Kidney (tissue), 14 donors: Measurements from ENCODE around the gene TSPAN13. TPM values are rescaled to one million over a fixed set of nuclear protein-coding genes. Genes with fewer than 3 reads are reported as not detected.

Source experiments
- DNase-seq, 5 donors: peaks; one replicate each; pipeline ENCODE4 v3.0.0-alpha.2; 2013 to 2020
- FAIRE-seq: peaks from 2 replicates; lab custom pipeline; 2012; peaks lifted over from hg19 to GRCh38; lab: Jason Lieb, UNC
- H3K27ac ChIP-seq, 2 donors: one replicate each; pipeline ENCODE4 v1.7.0; 2013; ENCODE audit warnings: low read depth in 2 of 2, low read length in 2 of 2, inconsistent platforms in 1 of 2
- H3K27me3 ChIP-seq: one replicate; pipeline ENCODE4 v1.7.1; 2013; ENCODE audit warnings: low read length, inconsistent platforms; ENCODE audit not compliant: control insufficient read depth, insufficient read depth
- H3K36me3 ChIP-seq, 3 donors: one replicate each; pipeline versions ENCODE4 v1.7.0 to v1.7.1; 2013; ENCODE audit warnings: low read length in 3 of 3, control low read depth in 1 of 3, inconsistent platforms in 1 of 3; ENCODE audit not compliant: insufficient read depth in 3 of 3, control insufficient read depth in 2 of 3
- H3K4me1 ChIP-seq, 3 donors: one replicate each; pipeline versions ENCODE4 v1.7.0 to v1.7.1; 2013; ENCODE audit warnings: low read length in 3 of 3, inconsistent platforms in 1 of 3, low read depth in 1 of 3; ENCODE audit not compliant: control insufficient read depth in 2 of 3, insufficient read depth in 2 of 3
- H3K4me3 ChIP-seq, 3 donors: one replicate each; pipeline versions ENCODE4 v1.7.0 to v1.8.1; 2013; ENCODE audit warnings: low read length in 3 of 3, control low read depth in 1 of 3, inconsistent platforms in 1 of 3
- H3K9ac ChIP-seq, 3 donors: one replicate each; pipeline versions ENCODE4 v1.7.0 to v1.7.1; 2013; ENCODE audit warnings: low read length in 3 of 3, control low read depth in 1 of 3, inconsistent platforms in 1 of 3
- H3K9me3 ChIP-seq, 3 donors: one replicate each; pipeline versions ENCODE4 v1.7.0 to v1.7.1; 2013; ENCODE audit warnings: low read length in 3 of 3, control low read depth in 1 of 3, inconsistent platforms in 1 of 3; ENCODE audit not compliant: control insufficient read depth in 2 of 3, insufficient read depth in 1 of 3
- CTCF ChIP-seq: IDR thresholded peaks from 3 replicates; pipeline ENCODE4 v1.5.1; 2012; ENCODE audit warnings: mild to moderate bottlenecking, moderate library complexity, borderline replicate concordance; ENCODE audit not compliant: insufficient read depth; ENCODE audit errors: extremely low read depth
- intact Hi-C: fragments of 100-400 bp; cut with DNase I; formaldehyde crosslinking; loops from one replicate; pipeline ENCODE4 v1.11.1; 2022
- polyA plus RNA-seq: library from polyadenylated mRNA; stranded (reverse); fragments of 350-450 nt; fragmentation: Illumina TruSeq; extraction: RNeasy Lipid Tissue Mini Kit (QIAGEN cat#74804); gene quantifications from one replicate; pipeline ENCODE4 v1.2.3, GENCODE V29; 2014; ENCODE audit warnings: low read depth, low replicate concordance; ENCODE audit not compliant: insufficient read depth
- total RNA-seq: library from RNA; stranded (reverse); fragmentation: NEBNext Ultra II Directional; extraction: Animal tissue kit (Norgen Biotek cat#: 25700); gene quantifications from one replicate; pipeline ENCODE4 v1.2.1, GENCODE V29; 2021
- donor health status: control.
- donor health status: control.
- donor health status: control.
- donor health status: control.
- donor health status: control.
- donor health status: DM: yes; HTN: yes; CAD: no.
- donor health status: Normal renal cell carcinoma (clear cell type).

Gene TSPAN13
- total and polyA plus RNA-seq, 2 donors from 2014 or later, result 10.2 to 23.8 TPM

- peaks cover 0 to 5% (median 0%) of the 10 kb centered on the region in 3 donors for H3K4me1 ChIP-seq
- no peak overlapping the region for H3K4me3 ChIP-seq
- FAIRE-seq, result no peak
- H3K27me3 ChIP-seq, result no peaks in the 10 kb centered on the region
- intact Hi-C loops, result no loop called here
- H3K27ac ChIP-seq, result no peak overlapping the region
- no peaks in the 10 kb centered on the region for H3K36me3 ChIP-seq
- H3K9me3 ChIP-seq, result no peaks in the 10 kb centered on the region
- no peak overlapping the region for H3K9ac ChIP-seq
- no peak for TF ChIP-seq CTCF
- no peak for DNase-seq
Observed at GRCh38 chr7:16758036-16758435, 4.5 kb downstream of the TSPAN13 start.

- Histone ChIP-seq H3K9me3 (no peaks in the 10 kb centered on the region), H3K27me3 (no peaks in the 10 kb centered on the region), H3K4me3 (no peak overlapping the region), H3K27ac (no peak overlapping the region), H3K4me1 (peaks cover 0 to 5% (median 0%) of the 10 kb centered on the region in 3 donors), H3K9ac (no peak overlapping the region), H3K36me3 (no peaks in the 10 kb centered on the region)
- no peak for FAIRE-seq
- TF ChIP-seq CTCF, result no peak
- intact Hi-C loops, result no loop called here
- DNase-seq, result no peak
Observed at GRCh38 chr7:16758631-16759611, 5.4 kb downstream of the TSPAN13 start.

GRCh38 chr7:16759840-16760239 is 6.3 kb downstream of the TSPAN13 start:
- H3K27ac ChIP-seq, result no peak overlapping the region
- TF ChIP-seq CTCF, result no peak
- H3K4me3 ChIP-seq, result no peak overlapping the region
- FAIRE-seq, result no peak
- intact Hi-C loops, result no loop called here
- H3K27me3 ChIP-seq, result no peaks in the 10 kb centered on the region
- no peak overlapping the region for H3K9ac ChIP-seq
- H3K4me1 ChIP-seq, result no peaks in the 10 kb centered on the region
- H3K36me3 ChIP-seq, result no peaks in the 10 kb centered on the region
- no peaks in the 10 kb centered on the region for H3K9me3 ChIP-seq
- no peak for DNase-seq
